Stimulated activated CD8-positive, alpha-beta memory T cell treated with anti-CD3 and anti-CD28 coated beads, Interleukin-4, amount 100 ng/mL, for 1 hour (primary cell): ENCODE measurements around the gene TMEM219.

Experiments
- DNase-seq, 2 donors: peaks; one replicate each; pipeline ENCODE4 v3.0.0-alpha.2; 2020; ENCODE audit warnings: low read depth in 2 of 2, low spot score in 1 of 2

The TMEM219 gene

GRCh38 chr16:29978564-29979270 is 16.8 kb downstream of the TMEM219 start:
- DNase-seq, result no peak

GRCh38 chr16:29982560-29983419 is 20.9 kb downstream of the TMEM219 start:
- DNase-seq, result no peak

- no peak for DNase-seq
These were observed 21.7 kb downstream of the TMEM219 start for GRCh38 chr16:29983420-29984136.

GRCh38 chr16:29984137-29984763 is 22.4 kb downstream of the TMEM219 start:
- no peak for DNase-seq

GRCh38 chr16:29984764-29985147 is 22.9 kb downstream of the TMEM219 start:
- no peak for DNase-seq

- no peak for DNase-seq
These were observed 23.5 kb downstream of the TMEM219 start for GRCh38 chr16:29985271-29985811.

- DNase-seq, result no peak
These were observed 24.4 kb downstream of the TMEM219 start for GRCh38 chr16:29986231-29986630.

GRCh38 chr16:29986931-29987330 is 25.1 kb downstream of the TMEM219 start:
- DNase-seq, result no peak

GRCh38 chr16:29987371-29988085 is 25.6 kb downstream of the TMEM219 start:
- DNase-seq, result no peak

GRCh38 chr16:29988346-29989075 is 26.6 kb downstream of the TMEM219 start:
- no peak for DNase-seq

- DNase-seq, result no peak
These were observed 27.4 kb downstream of the TMEM219 start for GRCh38 chr16:29989111-29989858.

GRCh38 chr16:29990034-29990433 is 28.2 kb downstream of the TMEM219 start:
- DNase-seq, result no peak

- no peak for DNase-seq
These were observed 29.1 kb downstream of the TMEM219 start for GRCh38 chr16:29990883-29991570.

GRCh38 chr16:29991571-29991904 is 29.7 kb downstream of the TMEM219 start:
- no peak for DNase-seq

- no peak for DNase-seq
These were observed 30.6 kb downstream of the TMEM219 start for GRCh38 chr16:29992344-29992967.

GRCh38 chr16:29993191-29993902 is 31.5 kb downstream of the TMEM219 start:
- DNase-seq, result no peak

GRCh38 chr16:29993903-29994599 is 32.2 kb downstream of the TMEM219 start:
- DNase-seq, result no peak
